HCT116 (cell line): ENCODE data around the gene CAMKK2.

Experiments used
- CEBPB ChIP-seq: IDR thresholded peaks from 2 replicates; pipeline ENCODE4 v1.6.1; 2012; ENCODE audit warnings: low read depth
- ELF1 ChIP-seq: IDR thresholded peaks from 2 replicates; pipeline ENCODE4 v1.6.1; 2012; ENCODE audit warnings: low read depth, borderline replicate concordance
- EZH2phosphoT487 ChIP-seq: fragments of 200-600 bp; IDR thresholded peaks from 2 replicates; pipeline ENCODE4 v1.6.1; 2018; ENCODE audit warnings: antibody characterized with exemption, borderline replicate concordance
- JUND ChIP-seq: IDR thresholded peaks from 2 replicates; pipeline ENCODE4 v1.6.1; 2012
- POLR2A ChIP-seq: IDR thresholded peaks from 2 replicates; pipeline ENCODE4 v1.7.0; 2011; ENCODE audit warnings: borderline replicate concordance; ENCODE audit not compliant: insufficient read depth, insufficient read length; ENCODE audit errors: extremely low read depth
- POLR2AphosphoS5 ChIP-seq: IDR thresholded peaks from 2 replicates; pipeline ENCODE4 v1.6.1; 2011; ENCODE audit warnings: mild to moderate bottlenecking, low read depth, low read length, moderate library complexity
- SIN3A ChIP-seq: IDR thresholded peaks from 2 replicates; pipeline ENCODE4 v1.6.1; 2012; ENCODE audit warnings: low read depth
- YY1 ChIP-seq: IDR thresholded peaks from 2 replicates; pipeline ENCODE4 v1.6.1; 2011; ENCODE audit warnings: low read length, low read depth, moderate library complexity, mild to moderate bottlenecking; ENCODE audit not compliant: insufficient replicate concordance; ENCODE audit errors: extremely low read depth
- TF ChIP-seq, protein P1 (sequence below), 3 experiments: fragments of 200-600 bp in 1 of 3; sonication (generic) in 1 of 3; IDR thresholded peaks in 2 of 3; conservative IDR thresholded peaks in 1 of 3; 2 replicates each; pipeline ENCODE4 v1.5.1; 2012 to 2017; ENCODE audit warnings: low read depth in 2 of 3, low read length in 2 of 3, antibody characterized with exemption in 1 of 3, borderline replicate concordance in 1 of 3, control low read depth in 1 of 3, mild to moderate bottlenecking in 1 of 3, mixed read lengths in 1 of 3, mixed run types in 1 of 3, moderate library complexity in 1 of 3; ENCODE audit not compliant: insufficient read depth in 1 of 3
- TF ChIP-seq, protein P2 (sequence below): IDR thresholded peaks from 2 replicates; pipeline ENCODE4 v1.6.1; 2012
- TF ChIP-seq, protein P3 (sequence below): IDR thresholded peaks from 2 replicates; pipeline ENCODE4 v1.6.1; 2012; ENCODE audit warnings: low read depth

DNA sequence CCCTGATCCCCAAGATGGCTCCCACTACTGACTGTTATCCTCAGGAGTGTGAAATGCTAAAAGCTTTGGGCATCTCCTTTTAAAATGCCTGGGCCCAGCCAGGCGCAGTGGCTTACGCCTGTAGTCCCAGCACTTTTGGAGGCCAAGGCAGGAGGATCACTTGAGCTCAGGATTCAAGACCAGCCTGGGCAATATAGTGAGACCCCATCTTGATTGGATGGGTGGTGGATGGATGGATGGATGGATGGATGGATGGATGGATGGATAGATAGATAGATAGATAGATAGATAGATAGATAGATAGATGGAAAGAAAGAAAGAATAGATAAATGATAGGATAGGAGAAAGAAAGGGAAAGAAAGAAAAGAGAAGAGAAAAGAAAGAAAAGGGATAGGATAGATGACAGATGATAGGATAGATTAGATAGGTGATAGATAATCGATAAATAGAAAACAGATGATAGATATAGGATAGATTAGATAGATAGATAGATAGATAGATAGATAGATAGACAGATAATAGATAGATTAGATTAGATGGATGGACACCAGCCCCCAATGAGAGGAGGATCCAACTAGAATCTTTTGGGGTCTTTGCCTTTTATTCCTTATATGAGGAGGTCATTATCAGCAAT lies 77.0 kb downstream of the CAMKK2 start:
- TF ChIP-seq, protein P1, sequence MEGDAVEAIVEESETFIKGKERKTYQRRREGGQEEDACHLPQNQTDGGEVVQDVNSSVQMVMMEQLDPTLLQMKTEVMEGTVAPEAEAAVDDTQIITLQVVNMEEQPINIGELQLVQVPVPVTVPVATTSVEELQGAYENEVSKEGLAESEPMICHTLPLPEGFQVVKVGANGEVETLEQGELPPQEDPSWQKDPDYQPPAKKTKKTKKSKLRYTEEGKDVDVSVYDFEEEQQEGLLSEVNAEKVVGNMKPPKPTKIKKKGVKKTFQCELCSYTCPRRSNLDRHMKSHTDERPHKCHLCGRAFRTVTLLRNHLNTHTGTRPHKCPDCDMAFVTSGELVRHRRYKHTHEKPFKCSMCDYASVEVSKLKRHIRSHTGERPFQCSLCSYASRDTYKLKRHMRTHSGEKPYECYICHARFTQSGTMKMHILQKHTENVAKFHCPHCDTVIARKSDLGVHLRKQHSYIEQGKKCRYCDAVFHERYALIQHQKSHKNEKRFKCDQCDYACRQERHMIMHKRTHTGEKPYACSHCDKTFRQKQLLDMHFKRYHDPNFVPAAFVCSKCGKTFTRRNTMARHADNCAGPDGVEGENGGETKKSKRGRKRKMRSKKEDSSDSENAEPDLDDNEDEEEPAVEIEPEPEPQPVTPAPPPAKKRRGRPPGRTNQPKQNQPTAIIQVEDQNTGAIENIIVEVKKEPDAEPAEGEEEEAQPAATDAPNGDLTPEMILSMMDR (IDR thresholded peaks at IDR 0.05 in 2 of 3, conservative IDR thresholded peaks at IDR 0.05 in 1 of 3; ENCODE audit: borderline replicate concordance in 1 of 3, insufficient read depth in 1 of 3, low read depth in 2 of 3, low read length in 2 of 3), result no peak
- TF ChIP-seq POLR2A (no peak), EZH2phosphoT487 (no peak), SIN3A (no peak), POLR2AphosphoS5 (no peak), YY1 (no peak), JUND (no peak), CEBPB (no peak), ELF1 (no peak)
- TF ChIP-seq, protein P2, sequence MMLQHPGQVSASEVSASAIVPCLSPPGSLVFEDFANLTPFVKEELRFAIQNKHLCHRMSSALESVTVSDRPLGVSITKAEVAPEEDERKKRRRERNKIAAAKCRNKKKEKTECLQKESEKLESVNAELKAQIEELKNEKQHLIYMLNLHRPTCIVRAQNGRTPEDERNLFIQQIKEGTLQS, result no peak
- TF ChIP-seq, protein P3, sequence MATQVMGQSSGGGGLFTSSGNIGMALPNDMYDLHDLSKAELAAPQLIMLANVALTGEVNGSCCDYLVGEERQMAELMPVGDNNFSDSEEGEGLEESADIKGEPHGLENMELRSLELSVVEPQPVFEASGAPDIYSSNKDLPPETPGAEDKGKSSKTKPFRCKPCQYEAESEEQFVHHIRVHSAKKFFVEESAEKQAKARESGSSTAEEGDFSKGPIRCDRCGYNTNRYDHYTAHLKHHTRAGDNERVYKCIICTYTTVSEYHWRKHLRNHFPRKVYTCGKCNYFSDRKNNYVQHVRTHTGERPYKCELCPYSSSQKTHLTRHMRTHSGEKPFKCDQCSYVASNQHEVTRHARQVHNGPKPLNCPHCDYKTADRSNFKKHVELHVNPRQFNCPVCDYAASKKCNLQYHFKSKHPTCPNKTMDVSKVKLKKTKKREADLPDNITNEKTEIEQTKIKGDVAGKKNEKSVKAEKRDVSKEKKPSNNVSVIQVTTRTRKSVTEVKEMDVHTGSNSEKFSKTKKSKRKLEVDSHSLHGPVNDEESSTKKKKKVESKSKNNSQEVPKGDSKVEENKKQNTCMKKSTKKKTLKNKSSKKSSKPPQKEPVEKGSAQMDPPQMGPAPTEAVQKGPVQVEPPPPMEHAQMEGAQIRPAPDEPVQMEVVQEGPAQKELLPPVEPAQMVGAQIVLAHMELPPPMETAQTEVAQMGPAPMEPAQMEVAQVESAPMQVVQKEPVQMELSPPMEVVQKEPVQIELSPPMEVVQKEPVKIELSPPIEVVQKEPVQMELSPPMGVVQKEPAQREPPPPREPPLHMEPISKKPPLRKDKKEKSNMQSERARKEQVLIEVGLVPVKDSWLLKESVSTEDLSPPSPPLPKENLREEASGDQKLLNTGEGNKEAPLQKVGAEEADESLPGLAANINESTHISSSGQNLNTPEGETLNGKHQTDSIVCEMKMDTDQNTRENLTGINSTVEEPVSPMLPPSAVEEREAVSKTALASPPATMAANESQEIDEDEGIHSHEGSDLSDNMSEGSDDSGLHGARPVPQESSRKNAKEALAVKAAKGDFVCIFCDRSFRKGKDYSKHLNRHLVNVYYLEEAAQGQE, result no peak
